IMR-90 (cell line): ENCODE measurements around the gene SRRM4. TPM values are rescaled to one million over a fixed set of nuclear protein-coding genes. Genes with fewer than 3 reads are reported as not detected.

ENCODE experiments used
- ATAC-seq: fragments of 200-7000 bp; cut with Tn5 transposase; 2 replicates; pipeline ENCODE4 v1.9.1; 2020; ENCODE audit warnings: low read depth, mild to moderate bottlenecking, moderate library complexity
- BruUV-seq: library from RNA; stranded (reverse); fragments of 400-500 nt; replicated peaks from 2 replicates; lab custom pipeline; 2021; lab: Mats Ljungman, UMichigan
- CTCF ChIA-PET: fragments of 300-600 bp; formaldehyde crosslinking; extraction: SDS; loops from one replicate; lab custom pipeline; 2021; ENCODE audit warnings: antibody characterized with exemption; lab: Yijun Ruan, JAX
- POLR2A ChIA-PET: fragments of 300-600 bp; sonication (Branson Sonifier 250); formaldehyde crosslinking; loops from one replicate; lab custom pipeline; 2022; ENCODE audit warnings: antibody characterized with exemption; ENCODE audit not compliant: unreplicated experiment; lab: Charles Lee
- DNase-seq: peaks from one replicate; pipeline ENCODE4 v3.0.0; 2013
- H2AFZ ChIP-seq: replicated peaks from 2 replicates; pipeline ENCODE3; 2013; ENCODE audit warnings: low read length, mild to moderate bottlenecking; ENCODE audit not compliant: poor library complexity
- H2AK5ac ChIP-seq: 2 replicates; pipeline ENCODE4 v1.6.1; 2013; ENCODE audit warnings: low read depth, low read length, inconsistent platforms
- H2AK9ac ChIP-seq: replicated peaks from 2 replicates; pipeline ENCODE3; 2013; ENCODE audit warnings: mild to moderate bottlenecking, low read depth, low read length, moderate library complexity; ENCODE audit not compliant: poor library complexity
- H2BK120ac ChIP-seq: 2 replicates; pipeline ENCODE4 v1.6.1; 2013; ENCODE audit warnings: low read depth, low read length, inconsistent platforms
- H2BK15ac ChIP-seq: 3 replicates; pipeline ENCODE4 v1.6.1; 2013; ENCODE audit warnings: low read depth, low read length, inconsistent platforms
- H2BK20ac ChIP-seq: 2 replicates; pipeline ENCODE4 v1.6.1; 2013; ENCODE audit warnings: low read depth, mild to moderate bottlenecking, inconsistent platforms, low read length, moderate library complexity
- H2BK5ac ChIP-seq: 2 replicates; pipeline ENCODE4 v1.6.1; 2013; ENCODE audit warnings: mild to moderate bottlenecking, low read depth, low read length, inconsistent platforms; ENCODE audit not compliant: poor library complexity, severe bottlenecking
- H3K14ac ChIP-seq: replicated peaks from 2 replicates; pipeline ENCODE4 v1.6.1; 2013; ENCODE audit warnings: low read depth, low read length, inconsistent platforms
- H3K18ac ChIP-seq: 2 replicates; pipeline ENCODE4 v1.6.1; 2013; ENCODE audit warnings: low read depth, low read length, control low read depth
- H3K23ac ChIP-seq: 2 replicates; pipeline ENCODE4 v1.6.1; 2013; ENCODE audit warnings: low read depth, low read length, inconsistent platforms
- H3K27ac ChIP-seq: 2 replicates; pipeline ENCODE4 v1.5.1; 2013; ENCODE audit warnings: mild to moderate bottlenecking, control low read depth, low read length; ENCODE audit not compliant: insufficient read depth
- H3K27me3 ChIP-seq: 2 replicates; pipeline ENCODE4 v1.6.1; 2013; ENCODE audit warnings: low read length; ENCODE audit not compliant: control insufficient read depth, insufficient read depth
- H3K36me3 ChIP-seq: 2 replicates; pipeline ENCODE4 v1.6.1; 2013; ENCODE audit warnings: low read length, mixed read lengths; ENCODE audit not compliant: control insufficient read depth, insufficient read depth
- H3K4ac ChIP-seq: 2 replicates; pipeline ENCODE4 v1.6.1; 2013; ENCODE audit warnings: low read depth, low read length, inconsistent platforms
- H3K4me1 ChIP-seq: 2 replicates; pipeline ENCODE4 v1.6.1; 2013; ENCODE audit warnings: low read length, mixed read lengths; ENCODE audit not compliant: control insufficient read depth, insufficient read depth
- H3K4me2 ChIP-seq: 2 replicates; pipeline ENCODE4 v1.6.1; 2013; ENCODE audit warnings: low read depth, mild to moderate bottlenecking, control low read depth, low read length, moderate library complexity
- H3K4me3 ChIP-seq: 2 replicates; pipeline ENCODE4 v1.5.1; 2013; ENCODE audit warnings: low read depth, mild to moderate bottlenecking, control low read depth, low read length, moderate library complexity; ENCODE audit not compliant: insufficient read depth
- H3K56ac ChIP-seq: 2 replicates; pipeline ENCODE4 v1.6.1; 2013; ENCODE audit warnings: low read length, inconsistent platforms; ENCODE audit not compliant: insufficient read depth; ENCODE audit errors: extremely low read depth
- H3K79me1 ChIP-seq, 2 experiments: 2 replicates each; pipeline ENCODE4 v1.6.1; 2013; ENCODE audit warnings: low read length in 2 of 2, inconsistent platforms in 1 of 2, low read depth in 1 of 2
- H3K9ac ChIP-seq: 2 replicates; pipeline ENCODE4 v1.6.1; 2013; ENCODE audit warnings: low read depth, low read length, control low read depth
- H3K9me1 ChIP-seq: 2 replicates; pipeline ENCODE4 v1.6.1; 2013; ENCODE audit warnings: low read length, inconsistent platforms; ENCODE audit not compliant: insufficient read depth
- H3K9me3 ChIP-seq: 2 replicates; pipeline ENCODE4 v1.6.1; 2013; ENCODE audit warnings: low read length; ENCODE audit not compliant: control insufficient read depth, insufficient read depth
- H4K20me1 ChIP-seq: 2 replicates; pipeline ENCODE4 v1.6.1; 2013; ENCODE audit warnings: low read length, inconsistent platforms; ENCODE audit not compliant: insufficient read depth
- H4K5ac ChIP-seq: 2 replicates; pipeline ENCODE4 v1.6.1; 2013; ENCODE audit warnings: mild to moderate bottlenecking, low read depth, low read length, control low read depth
- H4K8ac ChIP-seq, 2 experiments: 2 replicates each; pipeline ENCODE4 v1.6.1; 2013; ENCODE audit warnings: low read depth in 2 of 2, low read length in 2 of 2, control low read depth in 1 of 2, inconsistent platforms in 1 of 2
- H4K91ac ChIP-seq: 2 replicates; pipeline ENCODE4 v1.6.1; 2013; ENCODE audit warnings: low read depth, low read length, inconsistent platforms; ENCODE audit not compliant: insufficient read depth
- CHD1 ChIP-seq: IDR thresholded peaks from 2 replicates; pipeline ENCODE4 v1.6.1; 2012; ENCODE audit warnings: low read depth, low read length, improper control_type of control experiment
- RAD21 ChIP-seq: IDR thresholded peaks from 2 replicates; pipeline ENCODE4 v1.6.1; 2012; ENCODE audit warnings: low read length, improper control_type of control experiment
- WGBS, 2 experiments: methylation state at CpG; one replicate each; pipeline versions ENCODE4 v1.1.5 to v1.1.7; 2013; ENCODE audit warnings: missing lambda C conversion rate in 2 of 2; ENCODE audit not compliant: insufficient read length in 1 of 2; ENCODE audit errors: extremely low coverage in 2 of 2; 5-methylcytosine and 5-hydroxymethylcytosine counted together
- dilution Hi-C: fragments of 300-500 bp; cut with HindIII; formaldehyde crosslinking; loops from one replicate; pipeline ENCODE4 v1.14.3; 2018; ENCODE audit warnings: low sequenced_read_pairs; ENCODE audit not compliant: unreplicated experiment
- in situ Hi-C: fragments of 300-500 bp; cut with MboI; formaldehyde crosslinking; loops from 3 replicates; pipeline ENCODE4 v1.14.3; 2019; ENCODE audit warnings: low sequenced_read_pairs, inconsistent platforms, mixed read lengths
- intact Hi-C: fragments of 100-400 bp; cut with micrococcal nuclease; formaldehyde crosslinking; loops from 2 replicates; pipeline ENCODE4 v1.10.0; 2022
- polyA plus RNA-seq, 3 experiments: library from polyadenylated mRNA; depleted of rRNA; stranded (reverse); fragments of >200 nt; gene quantifications; 2 replicates each; pipeline ENCODE4 v1.2.3, GENCODE V29; 2012; ENCODE audit warnings: low replicate concordance in 1 of 3
- total RNA-seq: library from RNA; depleted of rRNA; stranded (reverse); fragments of >200 nt; gene quantifications from 2 replicates; pipeline ENCODE4 v1.2.3, GENCODE V29; 2012

SRRM4 gene
- total and polyA plus RNA-seq, 2 of the 4 experiments (the other 2 are of a cell fraction): not detected

DNA sequence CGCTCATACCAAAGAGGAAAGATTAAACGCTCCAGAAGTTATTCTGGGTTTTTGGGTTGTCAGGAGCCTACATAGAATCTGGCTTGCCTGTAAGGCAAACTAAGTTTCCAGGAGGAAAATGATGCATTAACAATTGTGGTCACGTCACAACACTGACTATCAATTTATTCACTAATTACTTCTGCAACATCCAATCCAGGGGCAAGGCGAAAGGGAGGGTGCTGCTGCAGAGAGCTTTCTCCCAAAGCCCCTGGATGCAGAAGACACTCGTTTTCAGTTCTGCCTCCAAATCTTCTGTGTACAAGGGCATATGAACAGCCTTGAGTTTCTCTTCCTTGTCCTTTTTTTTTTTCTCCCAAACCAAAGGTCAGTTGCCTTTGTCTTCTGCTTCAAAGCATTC is 10.5 kb upstream of the SRRM4 start:
- DNase-seq (no peak), ATAC-seq (no peak)
- H3K27ac ChIP-seq: no peak overlapping the region
- H3K79me1 ChIP-seq: no peaks in the 10 kb centered on the region
- H3K18ac ChIP-seq: no peak overlapping the region
- H3K4me3 ChIP-seq: no peak overlapping the region
- no peak overlapping the region for H2AFZ ChIP-seq
- H3K14ac ChIP-seq: no peak overlapping the region
- H3K4ac ChIP-seq: no peak overlapping the region
- no peak overlapping the region for H3K4me2 ChIP-seq
- no TSS peak for BruUV-seq
- in situ Hi-C loops (no loop called here), intact Hi-C loops (loop anchor here (10.0 kb wide), 2 partner anchors 566 to 574 kb away; no protein-coding TSS in a partner anchor), dilution Hi-C loops (no loop called here)
- H2AK9ac ChIP-seq: no peak overlapping the region
- no peak overlapping the region for H4K5ac ChIP-seq
- no peak overlapping the region for H3K23ac ChIP-seq
- no peaks in the 10 kb centered on the region for H3K4me1 ChIP-seq
- no peak overlapping the region for H3K9ac ChIP-seq
- no peak overlapping the region for H2BK15ac ChIP-seq
- H3K9me3 ChIP-seq: peaks cover 3% of the 10 kb centered on the region; the same call in 1 of the 2 replicates
- no peak overlapping the region for H2BK120ac ChIP-seq
- H3K36me3 ChIP-seq: no peaks in the 10 kb centered on the region
- 0% methylated on average over 1 of the region's 5 CpGs; no CpG with 5 or more reads in 1 of the 2 experiments for WGBS, 2 experiments
- TF ChIP-seq CHD1 (no peak), RAD21 (no peak)
- H3K9me1 ChIP-seq: no peaks in the 10 kb centered on the region
- CTCF ChIA-PET: no interaction called here
- no peak overlapping the region for H4K91ac ChIP-seq
- no peak overlapping the region for H2BK5ac ChIP-seq
- no peaks in the 10 kb centered on the region for H4K20me1 ChIP-seq
- no peak overlapping the region for H3K56ac ChIP-seq
- POLR2A ChIA-PET: no interaction called here
- no peak overlapping the region for H2BK20ac ChIP-seq
- no peak overlapping the region for H2AK5ac ChIP-seq
- H4K8ac ChIP-seq: no peak overlapping the region
- H3K27me3 ChIP-seq: no peaks in the 10 kb centered on the region
